IMR-90 (cell line): ENCODE measurements around the gene MAPK1. TPM values are rescaled to one million over a fixed set of nuclear protein-coding genes. Genes with fewer than 3 reads are reported as not detected.

Source experiments
- ATAC-seq: fragments of 200-7000 bp; cut with Tn5 transposase; 2 replicates; pipeline ENCODE4 v1.9.1; 2020; ENCODE audit warnings: low read depth, mild to moderate bottlenecking, moderate library complexity
- BruUV-seq: library from RNA; stranded (reverse); fragments of 400-500 nt; replicated peaks from 2 replicates; lab custom pipeline; 2021; lab: Mats Ljungman, UMichigan
- CTCF ChIA-PET: fragments of 300-600 bp; formaldehyde crosslinking; extraction: SDS; loops from one replicate; lab custom pipeline; 2021; ENCODE audit warnings: antibody characterized with exemption; lab: Yijun Ruan, JAX
- POLR2A ChIA-PET: fragments of 300-600 bp; sonication (Branson Sonifier 250); formaldehyde crosslinking; loops from one replicate; lab custom pipeline; 2022; ENCODE audit warnings: antibody characterized with exemption; ENCODE audit not compliant: unreplicated experiment; lab: Charles Lee
- DNase-seq: peaks from one replicate; pipeline ENCODE4 v3.0.0; 2013
- H2AFZ ChIP-seq: replicated peaks from 2 replicates; pipeline ENCODE3; 2013; ENCODE audit warnings: low read length, mild to moderate bottlenecking; ENCODE audit not compliant: poor library complexity
- H2AK5ac ChIP-seq: 2 replicates; pipeline ENCODE4 v1.6.1; 2013; ENCODE audit warnings: low read depth, low read length, inconsistent platforms
- H2AK9ac ChIP-seq: replicated peaks from 2 replicates; pipeline ENCODE3; 2013; ENCODE audit warnings: mild to moderate bottlenecking, low read depth, low read length, moderate library complexity; ENCODE audit not compliant: poor library complexity
- H2BK120ac ChIP-seq: 2 replicates; pipeline ENCODE4 v1.6.1; 2013; ENCODE audit warnings: low read depth, low read length, inconsistent platforms
- H2BK15ac ChIP-seq: 3 replicates; pipeline ENCODE4 v1.6.1; 2013; ENCODE audit warnings: low read depth, low read length, inconsistent platforms
- H2BK20ac ChIP-seq: 2 replicates; pipeline ENCODE4 v1.6.1; 2013; ENCODE audit warnings: low read depth, mild to moderate bottlenecking, inconsistent platforms, low read length, moderate library complexity
- H2BK5ac ChIP-seq: 2 replicates; pipeline ENCODE4 v1.6.1; 2013; ENCODE audit warnings: mild to moderate bottlenecking, low read depth, low read length, inconsistent platforms; ENCODE audit not compliant: poor library complexity, severe bottlenecking
- H3K14ac ChIP-seq: replicated peaks from 2 replicates; pipeline ENCODE4 v1.6.1; 2013; ENCODE audit warnings: low read depth, low read length, inconsistent platforms
- H3K18ac ChIP-seq: 2 replicates; pipeline ENCODE4 v1.6.1; 2013; ENCODE audit warnings: low read depth, low read length, control low read depth
- H3K23ac ChIP-seq: 2 replicates; pipeline ENCODE4 v1.6.1; 2013; ENCODE audit warnings: low read depth, low read length, inconsistent platforms
- H3K27ac ChIP-seq: 2 replicates; pipeline ENCODE4 v1.5.1; 2013; ENCODE audit warnings: mild to moderate bottlenecking, control low read depth, low read length; ENCODE audit not compliant: insufficient read depth
- H3K27me3 ChIP-seq: 2 replicates; pipeline ENCODE4 v1.6.1; 2013; ENCODE audit warnings: low read length; ENCODE audit not compliant: control insufficient read depth, insufficient read depth
- H3K36me3 ChIP-seq: 2 replicates; pipeline ENCODE4 v1.6.1; 2013; ENCODE audit warnings: low read length, mixed read lengths; ENCODE audit not compliant: control insufficient read depth, insufficient read depth
- H3K4ac ChIP-seq: 2 replicates; pipeline ENCODE4 v1.6.1; 2013; ENCODE audit warnings: low read depth, low read length, inconsistent platforms
- H3K4me1 ChIP-seq: 2 replicates; pipeline ENCODE4 v1.6.1; 2013; ENCODE audit warnings: low read length, mixed read lengths; ENCODE audit not compliant: control insufficient read depth, insufficient read depth
- H3K4me2 ChIP-seq: 2 replicates; pipeline ENCODE4 v1.6.1; 2013; ENCODE audit warnings: low read depth, mild to moderate bottlenecking, control low read depth, low read length, moderate library complexity
- H3K4me3 ChIP-seq: 2 replicates; pipeline ENCODE4 v1.5.1; 2013; ENCODE audit warnings: low read depth, mild to moderate bottlenecking, control low read depth, low read length, moderate library complexity; ENCODE audit not compliant: insufficient read depth
- H3K56ac ChIP-seq: 2 replicates; pipeline ENCODE4 v1.6.1; 2013; ENCODE audit warnings: low read length, inconsistent platforms; ENCODE audit not compliant: insufficient read depth; ENCODE audit errors: extremely low read depth
- H3K79me1 ChIP-seq, 2 experiments: 2 replicates each; pipeline ENCODE4 v1.6.1; 2013; ENCODE audit warnings: low read length in 2 of 2, inconsistent platforms in 1 of 2, low read depth in 1 of 2
- H3K9ac ChIP-seq: 2 replicates; pipeline ENCODE4 v1.6.1; 2013; ENCODE audit warnings: low read depth, low read length, control low read depth
- H3K9me1 ChIP-seq: 2 replicates; pipeline ENCODE4 v1.6.1; 2013; ENCODE audit warnings: low read length, inconsistent platforms; ENCODE audit not compliant: insufficient read depth
- H3K9me3 ChIP-seq: 2 replicates; pipeline ENCODE4 v1.6.1; 2013; ENCODE audit warnings: low read length; ENCODE audit not compliant: control insufficient read depth, insufficient read depth
- H4K20me1 ChIP-seq: 2 replicates; pipeline ENCODE4 v1.6.1; 2013; ENCODE audit warnings: low read length, inconsistent platforms; ENCODE audit not compliant: insufficient read depth
- H4K5ac ChIP-seq: 2 replicates; pipeline ENCODE4 v1.6.1; 2013; ENCODE audit warnings: mild to moderate bottlenecking, low read depth, low read length, control low read depth
- H4K8ac ChIP-seq, 2 experiments: 2 replicates each; pipeline ENCODE4 v1.6.1; 2013; ENCODE audit warnings: low read depth in 2 of 2, low read length in 2 of 2, control low read depth in 1 of 2, inconsistent platforms in 1 of 2
- H4K91ac ChIP-seq: 2 replicates; pipeline ENCODE4 v1.6.1; 2013; ENCODE audit warnings: low read depth, low read length, inconsistent platforms; ENCODE audit not compliant: insufficient read depth
- CEBPB ChIP-seq: IDR thresholded peaks from 2 replicates; pipeline ENCODE4 v1.6.1; 2012; ENCODE audit warnings: low read depth, low read length, improper control_type of control experiment
- CHD1 ChIP-seq: IDR thresholded peaks from 2 replicates; pipeline ENCODE4 v1.6.1; 2012; ENCODE audit warnings: low read depth, low read length, improper control_type of control experiment
- dilution Hi-C: fragments of 300-500 bp; cut with HindIII; formaldehyde crosslinking; loops from one replicate; pipeline ENCODE4 v1.14.3; 2018; ENCODE audit warnings: low sequenced_read_pairs; ENCODE audit not compliant: unreplicated experiment
- in situ Hi-C: fragments of 300-500 bp; cut with MboI; formaldehyde crosslinking; loops from 3 replicates; pipeline ENCODE4 v1.14.3; 2019; ENCODE audit warnings: low sequenced_read_pairs, inconsistent platforms, mixed read lengths
- intact Hi-C: fragments of 100-400 bp; cut with micrococcal nuclease; formaldehyde crosslinking; loops from 2 replicates; pipeline ENCODE4 v1.10.0; 2022
- polyA plus RNA-seq, 3 experiments: library from polyadenylated mRNA; depleted of rRNA; stranded (reverse); fragments of >200 nt; gene quantifications; 2 replicates each; pipeline ENCODE4 v1.2.3, GENCODE V29; 2012; ENCODE audit warnings: low replicate concordance in 1 of 3
- total RNA-seq: library from RNA; depleted of rRNA; stranded (reverse); fragments of >200 nt; gene quantifications from 2 replicates; pipeline ENCODE4 v1.2.3, GENCODE V29; 2012

MAPK1 gene
- total and polyA plus RNA-seq, 2 of the 4 experiments (the other 2 are of a cell fraction) = 41.0 to 51.3 TPM

DNA sequence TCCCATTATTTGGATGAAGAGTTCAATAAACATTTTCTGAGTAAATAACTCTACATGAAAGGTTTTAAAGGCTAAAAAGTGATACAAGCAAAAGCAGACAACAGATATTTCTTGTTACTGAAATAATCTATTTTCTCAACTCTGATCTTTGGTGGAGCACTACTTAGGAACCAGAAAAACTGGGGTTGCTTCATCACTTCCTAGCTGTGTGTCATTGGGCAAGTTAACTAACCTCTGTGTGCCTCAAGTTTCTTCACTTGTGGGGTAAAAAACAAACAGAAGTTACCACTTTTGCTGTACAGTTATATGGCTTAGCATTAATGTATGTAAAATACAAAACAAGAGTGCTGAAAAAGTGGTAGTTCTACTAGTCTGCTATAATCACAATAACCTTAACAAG, 5.6 kb downstream of the MAPK1 start:
- no peak overlapping the region for H3K27ac ChIP-seq
- ATAC-seq = no peak
- H3K4me2 ChIP-seq = no peak overlapping the region
- no peak overlapping the region for H3K56ac ChIP-seq
- H2AFZ ChIP-seq = no peak overlapping the region
- BruUV-seq = no TSS peak
- H2BK5ac ChIP-seq = no peak overlapping the region
- H2AK5ac ChIP-seq = no peak overlapping the region
- no peak overlapping the region for H4K8ac ChIP-seq
- no peak overlapping the region for H3K18ac ChIP-seq
- no peak overlapping the region for H4K5ac ChIP-seq
- H2AK9ac ChIP-seq = no peak overlapping the region
- ChIA-PET CTCF (interaction anchor here (0.6 to 1.5 kb wide), 2 partner anchors 76 to 82 kb away, joined by 4 read pairs; no protein-coding TSS in a partner anchor), POLR2A (no interaction called here)
- H2BK120ac ChIP-seq = no peak overlapping the region
- DNase-seq = no peak
- intact Hi-C loops = no loop called here
- in situ Hi-C loops = no loop called here
- no peak overlapping the region for H3K4me3 ChIP-seq
- no peaks in the 10 kb centered on the region for H3K9me3 ChIP-seq
- peaks cover 0 to 74% of the 10 kb centered on the region in 2 experiments; a peak in 3 of 4 replicates for H3K79me1 ChIP-seq
- H3K23ac ChIP-seq = no peak overlapping the region
- no peak overlapping the region for H2BK20ac ChIP-seq
- no peak overlapping the region for H3K4ac ChIP-seq
- H3K9ac ChIP-seq = no peak overlapping the region
- H3K14ac ChIP-seq = no peak overlapping the region
- no peaks in the 10 kb centered on the region for H3K36me3 ChIP-seq
- H4K20me1 ChIP-seq = peaks cover 99% of the 10 kb centered on the region
- H4K91ac ChIP-seq = no peak overlapping the region
- H2BK15ac ChIP-seq = no peak overlapping the region
- peaks cover 13% of the 10 kb centered on the region for H3K4me1 ChIP-seq
- TF ChIP-seq CHD1 (no peak), CEBPB (peak; percentile 75)
- dilution Hi-C loops = no loop called here
- peaks cover 29% of the 10 kb centered on the region for H3K9me1 ChIP-seq
- H3K27me3 ChIP-seq = no peaks in the 10 kb centered on the region
